Measurements from ENCODE around the gene BRMS1.
"Not testable (repeated sequence)": the region's sequence is repeated elsewhere in the genome, so short reads cannot be mapped to it uniquely, and the experiment has no call there.

DNA sequence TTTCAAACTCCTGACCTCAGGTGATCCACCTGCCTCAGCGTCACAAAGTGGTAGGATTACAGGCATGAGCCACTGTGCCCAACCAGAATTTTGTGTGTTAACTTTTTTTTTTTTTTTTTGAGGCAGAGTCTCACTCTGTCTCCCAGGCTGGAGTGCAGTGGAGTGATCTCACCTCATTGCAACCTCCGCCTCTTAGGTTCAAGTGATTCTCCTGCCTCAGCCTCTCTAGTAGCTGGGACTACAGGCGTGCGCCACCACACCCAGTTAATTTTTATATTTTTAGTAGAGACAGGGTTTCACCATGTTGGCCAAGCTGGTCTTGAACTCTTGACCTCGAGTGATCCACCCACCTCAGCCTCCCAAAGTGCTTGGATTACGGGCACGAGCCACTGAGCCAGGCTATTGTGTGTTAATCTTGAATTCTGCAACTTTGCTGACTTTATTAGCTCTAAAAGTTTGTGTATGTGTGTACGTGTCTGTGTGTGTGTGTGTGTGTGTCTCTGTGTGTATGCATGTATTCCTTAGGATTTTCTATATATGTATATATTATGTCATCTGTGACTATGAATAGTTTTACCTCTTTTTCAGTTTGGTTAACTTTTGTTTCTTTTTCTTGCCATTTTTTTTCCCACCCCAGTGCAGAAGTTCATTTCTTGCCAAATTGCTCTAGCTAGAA, 5.8 kb upstream of the BRMS1 start:
- TF ChIP-seq, protein P1, sequence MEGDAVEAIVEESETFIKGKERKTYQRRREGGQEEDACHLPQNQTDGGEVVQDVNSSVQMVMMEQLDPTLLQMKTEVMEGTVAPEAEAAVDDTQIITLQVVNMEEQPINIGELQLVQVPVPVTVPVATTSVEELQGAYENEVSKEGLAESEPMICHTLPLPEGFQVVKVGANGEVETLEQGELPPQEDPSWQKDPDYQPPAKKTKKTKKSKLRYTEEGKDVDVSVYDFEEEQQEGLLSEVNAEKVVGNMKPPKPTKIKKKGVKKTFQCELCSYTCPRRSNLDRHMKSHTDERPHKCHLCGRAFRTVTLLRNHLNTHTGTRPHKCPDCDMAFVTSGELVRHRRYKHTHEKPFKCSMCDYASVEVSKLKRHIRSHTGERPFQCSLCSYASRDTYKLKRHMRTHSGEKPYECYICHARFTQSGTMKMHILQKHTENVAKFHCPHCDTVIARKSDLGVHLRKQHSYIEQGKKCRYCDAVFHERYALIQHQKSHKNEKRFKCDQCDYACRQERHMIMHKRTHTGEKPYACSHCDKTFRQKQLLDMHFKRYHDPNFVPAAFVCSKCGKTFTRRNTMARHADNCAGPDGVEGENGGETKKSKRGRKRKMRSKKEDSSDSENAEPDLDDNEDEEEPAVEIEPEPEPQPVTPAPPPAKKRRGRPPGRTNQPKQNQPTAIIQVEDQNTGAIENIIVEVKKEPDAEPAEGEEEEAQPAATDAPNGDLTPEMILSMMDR (IDR thresholded peaks at IDR 0.05; ENCODE audit: poor library complexity) = not testable (repeated sequence)
- TF ChIP-seq EZH2phosphoT487 (IDR thresholded peaks at IDR 0.05; ENCODE audit: low read depth, severe bottlenecking, unreplicated experiment) = not testable (repeated sequence)
